Heart left ventricle (tissue), 13 donors: Measurements from ENCODE around the gene SLC29A2.

ENCODE experiments used
- CTCF ChIP-seq, 12 donors: fragments of 200-600 bp; sonication (generic) in 4 of 12; IDR thresholded peaks; one replicate each; pipeline versions ENCODE4 v1.5.0 to v1.8.0; 2018 to 2022; ENCODE audit warnings: antibody characterized with exemption in 12 of 12, mild to moderate bottlenecking in 5 of 12
- POLR2A ChIP-seq, 2 donors: fragments of 450-650 bp; IDR thresholded peaks; one replicate each; pipeline ENCODE4 v1.6.1; 2017; ENCODE audit warnings: antibody characterized with exemption in 2 of 2, mild to moderate bottlenecking in 2 of 2, moderate library complexity in 2 of 2
- donor health status: ischemic (EF 13 %, LVEDD 7.1; RV severe dilation, severe dysfunction).
- donor health status: DM: no; HTN: yes; CAD: no.
- donor health status: DM: no; HTN: no; CAD: no.
- donor health status: ischemic (EF 25% LVEDD 6.9; RV normal size, moderate dysfunction).
- donor health status: ischemic (EF 25% LVEDD 5.7; RV mildly dilated, moderate dysfunction).
- donor health status: ischemic (EF 35%, LVEDD 5.7; RV mildly dilated, moderate dysfunction).
- donor health status: nonischemic (EF 11% LVEDD 7.7; RV severe dilation, severe dysfunction).
- donor health status: DM: yes; HTN: yes; CAD: no.
- donor health status: PGD.
- donor health status: ischemic (EF 29% LVEDD 5.4; RV normal size, mild dysfunction).
- donor health status: nonischemic (EF 23%, LVEDD 6.1; RV moderate dilation, normal function).

- TF ChIP-seq CTCF (IDR thresholded peaks at IDR 0.05) (no peak), POLR2A (IDR thresholded peaks at IDR 0.05) (no peak)
These were observed 53.6 kb downstream of the SLC29A2 start for GRCh38 chr11:66317723-66318599.
